T-helper 1 cell treated with Interleukin-12 subunit alpha and Interleukin-12 subunit beta and Interleukin-4 antibody, amounts not matched to agents 30 ng/mL and 1 ng/mL, for 36 hours (primary cell): ENCODE measurements around the gene STXBP1. TPM values are rescaled to one million over a fixed set of nuclear protein-coding genes. Genes with fewer than 3 reads are reported as not detected.

Experiments
- intact Hi-C: fragments of 100-400 bp; cut with micrococcal nuclease; formaldehyde crosslinking; loops from one replicate; pipeline ENCODE4 v1.15.1; 2024
- total RNA-seq: library from RNA; stranded (reverse); gene quantifications from 2 replicates; pipeline ENCODE4 v1.2.3, GENCODE V29; 2022

STXBP1 gene
- total RNA-seq, 1 donor from 2014 or later, result 16.8 TPM

DNA sequence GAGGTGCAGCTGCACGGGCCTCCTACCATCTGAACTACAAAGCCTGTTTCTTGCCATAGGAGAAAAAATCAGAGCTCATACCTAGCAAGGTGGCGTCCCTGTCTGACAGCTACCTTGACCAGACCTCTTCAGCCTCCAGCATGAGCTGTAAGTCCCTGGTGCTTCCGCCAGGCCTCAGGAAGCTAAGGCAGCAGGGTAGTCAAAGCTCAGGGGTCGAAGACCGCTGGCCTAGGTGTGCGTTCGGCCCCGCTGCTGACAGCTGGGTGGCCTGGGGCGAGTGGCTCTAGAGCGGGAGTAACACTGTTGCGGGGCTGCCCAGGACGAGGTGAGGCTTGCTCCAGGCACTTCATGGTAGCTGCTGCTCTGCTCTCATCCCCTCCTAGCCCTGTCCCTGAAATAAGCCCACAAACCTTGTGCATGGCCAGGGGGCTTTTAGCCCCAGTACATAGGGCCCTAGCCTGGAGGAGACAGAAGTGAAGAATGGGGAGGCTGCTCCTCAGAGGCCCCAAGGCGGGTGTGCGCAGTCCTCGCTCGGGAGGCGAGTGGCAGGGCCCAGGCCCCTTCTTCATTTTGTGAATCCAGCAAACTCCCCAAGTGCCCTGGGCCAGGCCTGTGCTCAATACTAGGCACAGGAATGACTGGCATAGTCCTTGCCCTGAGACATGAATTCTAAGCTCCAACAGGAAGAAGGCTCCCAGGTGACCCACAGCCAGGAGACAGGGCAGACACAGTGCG, 117.6 kb downstream of the STXBP1 start:
- intact Hi-C loops, result loop anchor here (5.0 kb wide), 1 partner anchor 787 kb away; no protein-coding TSS in a partner anchor

DNA sequence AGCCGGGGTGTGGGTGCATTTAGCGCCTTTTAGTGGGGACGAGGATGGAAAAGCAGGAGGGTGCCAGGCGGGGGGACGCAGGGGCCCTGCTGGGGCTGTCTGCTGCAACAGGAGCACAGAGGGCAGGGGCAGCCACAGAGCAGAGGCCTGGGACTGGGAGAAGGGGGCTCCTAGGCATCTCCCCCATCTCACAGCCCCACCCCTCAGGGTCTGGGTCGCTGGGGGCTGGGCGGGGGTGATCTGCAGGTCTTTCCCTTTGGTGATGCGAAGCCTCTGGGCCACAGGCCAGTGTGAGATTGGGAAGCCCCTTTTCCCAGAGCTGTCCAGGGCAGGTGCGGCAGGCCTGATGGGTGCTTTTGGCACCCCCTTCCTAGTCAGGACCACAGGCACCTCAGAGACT, 118.2 kb downstream of the STXBP1 start:
- intact Hi-C loops, result loop anchor here (5.0 kb wide), 1 partner anchor 788 kb away; no protein-coding TSS in a partner anchor

DNA sequence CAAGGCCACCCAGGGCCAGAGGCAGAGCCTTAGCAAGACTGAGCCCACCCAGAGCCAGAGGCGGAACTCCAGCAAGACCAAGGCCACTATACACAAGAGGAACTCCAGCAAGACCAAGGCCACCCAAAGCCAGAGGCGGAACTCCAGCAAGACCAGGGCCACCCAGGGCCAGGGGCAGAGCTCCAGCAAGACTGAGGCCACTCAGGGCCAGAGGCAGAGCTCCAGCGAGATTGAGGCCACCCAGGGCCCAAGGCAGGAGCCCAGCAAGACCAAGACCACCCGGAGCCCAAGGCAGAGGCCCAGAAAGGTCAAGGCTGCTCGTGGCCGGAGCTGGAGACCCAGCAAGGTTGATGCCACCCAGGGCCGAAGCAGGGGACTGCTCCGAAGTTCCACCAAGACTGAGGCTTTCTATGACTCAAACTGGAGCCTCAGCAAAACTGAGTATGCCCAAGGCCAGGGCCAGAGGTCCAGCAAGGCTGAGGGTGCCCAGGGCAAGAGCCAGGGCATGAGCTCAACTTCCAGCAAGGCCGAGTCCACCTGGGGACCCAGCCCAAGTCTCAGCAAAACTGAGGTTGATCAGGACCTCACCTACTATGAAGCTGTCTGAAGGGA, 118.8 kb downstream of the STXBP1 start:
- intact Hi-C loops, result loop anchor here (5.0 kb wide), 1 partner anchor 789 kb away; no protein-coding TSS in a partner anchor

DNA sequence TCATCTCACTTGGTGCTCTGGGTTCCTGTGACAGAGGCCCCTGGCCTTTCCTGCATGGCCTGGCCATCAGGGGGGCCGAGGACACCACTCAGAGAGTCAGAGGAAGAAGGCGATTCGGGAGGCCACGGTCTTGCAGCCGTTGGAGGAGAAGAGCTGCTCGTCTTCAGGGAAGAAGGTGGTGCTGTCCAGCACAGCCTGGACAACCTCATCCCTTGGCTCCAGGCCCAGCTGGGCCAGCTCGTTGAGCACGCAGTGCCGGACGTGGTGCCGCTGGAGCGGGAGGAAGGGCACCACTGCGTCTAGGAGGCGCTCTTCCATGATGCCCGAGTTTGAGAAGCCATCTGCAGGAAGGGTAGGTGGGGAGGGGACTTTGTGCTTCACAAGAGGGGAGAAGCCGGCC, 119.9 kb downstream of the STXBP1 start:
- intact Hi-C loops, result loop anchor here (5.0 kb wide), 1 partner anchor 790 kb away; no protein-coding TSS in a partner anchor

DNA sequence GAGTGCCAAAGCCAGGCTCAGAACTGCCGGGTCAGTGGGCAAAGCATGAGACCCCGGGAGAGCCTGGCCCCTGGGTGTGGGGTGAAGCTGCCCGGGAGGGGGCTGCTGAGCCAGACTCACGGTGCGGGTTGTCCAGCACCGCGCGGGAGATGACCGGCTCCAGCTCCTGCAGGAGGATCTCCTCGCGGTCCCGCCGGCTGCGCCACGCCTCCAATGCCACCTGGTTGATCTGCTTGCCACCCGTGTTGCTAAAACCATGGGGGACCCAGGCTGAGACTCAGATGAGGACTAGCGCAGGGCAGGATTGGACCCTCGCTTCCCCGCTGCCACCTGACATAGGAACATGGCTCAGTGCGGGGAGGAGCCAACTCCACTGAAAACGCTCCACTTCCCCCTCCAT, 120.4 kb downstream of the STXBP1 start:
- intact Hi-C loops, result loop anchor here (5.0 kb wide), 1 partner anchor 790 kb away; no protein-coding TSS in a partner anchor

DNA sequence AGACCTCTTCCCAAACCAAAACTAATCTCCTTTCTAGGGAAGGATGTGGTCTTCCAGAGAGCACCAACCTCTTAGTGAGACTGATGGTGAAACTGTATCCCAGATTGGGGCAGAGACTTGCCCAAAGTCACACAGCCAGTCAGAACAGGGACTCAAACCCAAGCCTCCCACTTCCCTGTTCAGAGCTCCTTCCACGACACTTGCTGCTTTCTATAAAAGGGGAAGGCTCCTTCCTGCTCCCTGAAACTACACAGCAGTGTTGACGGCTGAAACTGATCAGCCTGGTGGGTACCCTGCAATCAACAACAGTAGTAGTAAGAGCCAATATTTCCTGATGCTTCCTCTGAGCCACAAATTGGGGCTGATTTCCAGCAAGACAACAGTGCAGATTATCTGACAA, 121.5 kb downstream of the STXBP1 start:
- intact Hi-C loops, result loop anchor here (1.0 to 5.0 kb wide), 6 partner anchors 34 to 791 kb away; no protein-coding TSS in a partner anchor

DNA sequence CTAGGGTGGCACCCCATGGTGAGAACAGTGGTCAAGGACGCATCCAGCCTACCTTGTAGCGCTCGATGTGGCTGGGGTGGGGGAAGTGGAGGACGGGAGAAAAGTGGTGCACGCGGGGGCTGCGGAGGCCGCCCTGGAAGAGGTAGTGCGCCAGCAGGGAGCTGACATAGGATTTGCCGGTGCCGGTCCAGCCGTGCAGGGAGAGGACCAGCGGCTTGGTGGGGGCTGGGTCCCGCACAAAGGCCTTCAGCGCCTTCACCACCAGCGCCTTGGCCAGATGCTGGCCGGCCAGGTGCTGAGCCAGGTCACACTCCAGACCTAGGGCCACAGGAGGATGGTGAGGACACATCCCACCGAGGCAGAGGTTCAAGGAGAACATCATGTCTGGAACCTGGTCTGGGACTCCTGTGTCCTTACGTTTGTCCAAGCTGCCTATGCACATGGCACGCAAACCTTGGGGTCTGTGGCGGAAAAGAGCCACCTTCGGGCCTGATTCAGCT, 122.2 kb downstream of the STXBP1 start:
- intact Hi-C loops, result loop anchor here (1.0 to 5.0 kb wide), 6 partner anchors 35 to 792 kb away; no protein-coding TSS in a partner anchor

DNA sequence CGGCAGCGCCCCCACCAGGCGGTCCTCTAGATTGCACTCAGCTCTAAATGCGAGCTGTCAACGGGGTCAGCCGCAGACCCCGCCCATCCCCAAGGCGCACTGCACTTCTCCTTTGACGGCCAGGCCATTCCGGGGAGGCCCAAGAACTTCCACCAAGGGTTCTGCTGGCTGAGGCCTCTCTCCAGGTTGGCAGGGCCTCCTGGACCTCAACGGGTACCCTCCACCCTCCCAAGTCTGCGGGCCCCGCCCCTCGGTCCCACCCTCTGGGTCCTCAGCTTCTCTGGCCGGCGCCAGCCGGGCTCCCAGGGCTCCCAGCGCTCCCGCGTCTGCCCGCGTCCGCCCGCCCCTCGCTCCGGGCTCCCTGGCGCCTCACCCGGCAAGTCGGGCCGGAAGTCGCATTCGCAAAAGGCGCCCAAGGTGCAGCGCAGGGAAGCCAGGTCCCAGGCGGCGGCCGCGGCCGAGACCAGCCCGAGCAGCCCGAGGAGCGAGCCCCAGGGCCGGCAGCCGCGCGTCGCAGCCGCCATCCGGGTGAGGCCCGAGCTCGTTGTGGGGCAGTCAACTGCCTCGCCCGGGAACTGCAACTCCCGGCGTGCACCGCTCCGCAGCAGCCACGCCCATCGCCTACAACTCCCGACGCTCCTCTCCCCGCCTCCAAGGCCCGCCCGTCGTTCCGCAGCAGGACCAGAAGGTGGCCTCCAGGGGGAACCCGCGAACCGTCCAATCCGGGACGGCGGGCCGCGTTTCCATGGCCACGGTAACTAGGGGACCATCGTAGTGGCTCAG, 122.9 kb downstream of the STXBP1 start, which contains the start of gene TOR2A:
TSS of gene TOR2A (minus strand) at position 548 of the 783 bp plus-strand sequence. CDS start at position 524, 24 bp downstream.
- intact Hi-C loops, result loop anchor here (1.0 to 5.0 kb wide), 17 partner anchors 20 to 793 kb away; partner anchors contain the start of genes FPGS, LRSAM1, NAIF1 and PTRH1

DNA sequence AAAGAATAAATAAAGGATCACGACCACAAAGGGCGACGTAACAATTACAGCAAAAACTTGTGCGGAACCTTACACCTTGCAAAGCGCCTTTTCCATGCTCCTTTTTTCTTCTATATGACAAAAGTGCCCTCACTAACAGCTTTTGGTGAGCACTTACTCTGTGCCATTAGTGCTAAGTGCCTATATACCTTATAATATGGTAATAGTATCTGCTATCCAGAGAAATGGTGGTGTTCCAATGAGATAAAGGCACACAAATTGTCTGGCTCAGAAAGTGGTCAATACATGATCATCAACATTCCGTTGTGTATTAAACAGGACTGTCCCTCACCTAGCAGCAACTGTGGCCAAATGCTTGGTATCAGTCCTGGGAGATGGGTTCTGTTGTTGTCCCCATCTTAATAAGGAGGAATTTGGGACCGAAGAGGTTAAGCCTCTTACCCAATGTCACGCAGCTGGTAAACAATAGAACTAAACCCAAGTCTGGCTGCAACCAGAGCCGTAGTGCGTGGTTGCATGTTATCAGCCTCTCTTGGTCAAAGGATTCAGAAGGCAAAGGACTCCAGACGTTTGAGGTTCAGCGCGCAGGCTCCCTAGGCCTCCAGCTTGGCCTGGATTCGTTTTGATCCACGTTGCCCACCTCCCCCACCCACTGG, 123.6 kb downstream of the STXBP1 start:
- intact Hi-C loops, result loop anchor here (1.0 kb wide), 11 partner anchors 20 to 332 kb away; partner anchors contain the start of genes FPGS, LRSAM1, NAIF1 and PTRH1

DNA sequence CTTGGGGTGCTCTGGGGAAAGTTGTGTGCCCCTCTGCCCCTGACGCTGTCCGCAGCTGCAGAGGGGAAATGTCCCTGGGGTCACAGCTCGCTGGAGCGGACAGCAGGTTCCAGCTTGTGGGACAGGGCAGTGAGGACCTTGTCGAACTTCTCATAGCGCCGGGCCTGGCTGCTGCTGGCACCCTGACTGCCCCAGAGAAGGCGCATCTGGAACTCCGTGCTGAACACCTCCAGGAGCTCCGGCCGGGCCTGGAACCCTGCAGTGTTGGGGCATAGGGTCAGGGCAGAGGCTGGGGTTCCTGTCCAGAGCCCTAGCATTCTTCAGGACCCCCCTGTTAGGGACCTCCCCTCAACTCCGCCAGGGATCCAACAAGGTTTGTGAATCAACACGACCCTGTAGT, 126.6 kb downstream of the STXBP1 start:
- intact Hi-C loops, result no loop called here

DNA sequence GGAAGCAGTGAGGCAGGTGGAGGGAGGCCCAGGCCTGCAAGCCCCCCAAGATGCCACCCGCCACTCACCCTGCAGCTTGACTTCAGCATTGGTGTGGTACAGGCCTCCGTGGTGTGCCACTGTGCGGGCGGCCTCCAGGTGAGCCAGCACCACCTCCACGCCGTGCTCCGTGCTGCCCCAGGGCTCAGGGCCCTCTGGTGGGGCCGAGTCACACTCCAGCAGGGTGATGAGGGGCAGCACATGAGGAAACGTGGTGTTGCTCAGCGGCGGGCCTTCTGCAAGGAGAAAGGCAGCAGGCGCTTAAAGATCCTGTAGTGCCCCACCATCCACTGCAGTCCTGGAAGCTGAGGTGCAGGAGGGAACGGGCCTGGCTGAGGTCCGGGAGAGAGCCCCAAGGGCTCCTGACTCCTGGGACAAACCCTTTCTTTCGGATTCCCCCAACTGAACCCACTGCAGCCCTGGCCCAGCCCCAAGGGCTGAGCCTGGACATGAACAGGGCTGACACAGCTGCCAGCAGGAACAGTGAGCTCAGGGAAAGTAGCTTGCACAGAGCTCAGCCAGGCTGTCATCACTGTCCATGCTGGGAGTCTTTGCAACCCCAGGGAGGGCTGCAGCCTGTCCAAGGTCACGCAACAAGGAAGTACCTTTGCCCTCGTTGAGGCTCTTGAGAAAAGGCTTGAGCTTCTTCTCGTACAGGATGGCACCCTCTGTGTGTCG, 127.7 kb downstream of the STXBP1 start:
- intact Hi-C loops, result no loop called here

DNA sequence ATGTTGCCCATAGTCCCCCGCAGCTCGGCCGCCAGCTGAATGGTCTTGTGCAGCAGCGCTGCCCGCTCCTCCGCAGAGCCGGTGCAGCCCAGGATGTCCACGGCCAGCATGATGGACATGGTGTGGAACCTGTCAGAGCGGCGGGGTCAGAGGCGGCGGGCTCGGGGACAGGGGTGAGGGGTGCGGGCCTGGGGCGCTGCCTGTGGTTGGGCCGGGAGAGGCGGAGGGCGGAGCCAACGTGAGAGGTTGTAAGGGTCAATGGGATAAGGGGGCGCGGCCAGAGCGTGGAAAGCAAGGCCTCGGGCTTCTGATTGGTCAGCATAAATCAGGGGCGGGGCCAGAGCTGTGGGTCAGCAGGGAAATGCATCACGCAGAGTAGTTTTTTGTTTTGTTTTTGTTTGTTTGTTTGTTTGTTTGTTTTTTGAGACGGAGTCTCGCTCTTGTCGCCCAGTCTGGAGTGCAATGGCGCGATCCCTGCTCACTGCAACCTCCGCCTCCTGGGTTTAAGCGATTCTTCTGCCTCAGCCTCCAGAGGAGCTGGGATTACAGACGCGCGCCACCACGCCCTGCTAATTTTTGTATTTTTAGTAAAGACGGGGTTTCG, 129.9 kb downstream of the STXBP1 start:
- intact Hi-C loops, result no loop called here

Other genes starting within 250 kb of the STXBP1 start
- 7.1 and 7.4 TPM in 2 replicates for gene SLC2A8, start 215.1 kb upstream of the STXBP1 start, total RNA-seq
- 16.8 and 19.4 TPM in 2 replicates for gene ZNF79, start 187.9 kb upstream of the STXBP1 start, total RNA-seq
- 841 and 859 TPM in 2 replicates for gene RPL12, start 160.9 kb upstream of the STXBP1 start, total RNA-seq
- 18.5 and 19.2 TPM in 2 replicates for gene LRSAM1, start 160.8 kb upstream of the STXBP1 start, total RNA-seq
- gene CFAP157, start 94.7 kb downstream of the STXBP1 start, total RNA-seq, result 0.07 and 0.10 TPM in 2 replicates
- 10.1 and 11.0 TPM in 2 replicates for gene PTRH1, start 103.4 kb downstream of the STXBP1 start, total RNA-seq
- 0.22 and 0.41 TPM in 2 replicates for gene TTC16, start 103.8 kb downstream of the STXBP1 start, total RNA-seq
- 17.9 and 18.6 TPM in 2 replicates for gene TOR2A, start 123.0 kb downstream of the STXBP1 start, total RNA-seq
- gene SH2D3C, start 166.4 kb downstream of the STXBP1 start, total RNA-seq, result 76.4 and 77.6 TPM in 2 replicates
- 111 and 113 TPM in 2 replicates for gene CDK9, start 173.8 kb downstream of the STXBP1 start, total RNA-seq
- 89.5 and 94.8 TPM in 2 replicates for gene FPGS, start 190.6 kb downstream of the STXBP1 start, total RNA-seq
- gene ENG, start 242.4 kb downstream of the STXBP1 start, total RNA-seq, result 20.6 and 24.1 TPM in 2 replicates